Fibroblast of villous mesenchyme (primary cell): ENCODE data around the gene PTPRM. TPM values are rescaled to one million over a fixed set of nuclear protein-coding genes. Genes with fewer than 3 reads are reported as not detected.

ENCODE experiments used
- DNase-seq: peaks from one replicate; pipeline ENCODE4 v3.0.0-alpha.2; 2010; ENCODE audit warnings: low read depth
- H3K4me3 ChIP-seq: 2 replicates; pipeline ENCODE4 v1.5.1; 2011; ENCODE audit warnings: low read depth, mild to moderate bottlenecking, low read length
- total RNA-seq: library from RNA; depleted of rRNA; stranded (reverse); fragments of >200 nt; gene quantifications from 2 replicates; pipeline ENCODE4 v1.2.3, GENCODE V29; 2012
- TF ChIP-seq, protein P1 (sequence below): IDR thresholded peaks from 2 replicates; pipeline ENCODE4 v1.5.1; 2012; ENCODE audit warnings: low read depth, mild to moderate bottlenecking, low read length; ENCODE audit not compliant: insufficient read depth

The PTPRM gene
- 48.6 and 56.1 TPM in 2 replicates for total RNA-seq

GRCh38 chr18:7566567-7567473 is at the start of gene PTPRM:
Gene PTPRM, plus strand, starts transcription at chr18:7567316. Its CDS starts 503 bp downstream, at chr18:7567819.
- peak within 1 kb of the TSS; percentile 74 for H3K4me3 ChIP-seq
- peak; percentile 73 for DNase-seq
- TF ChIP-seq, protein P1, sequence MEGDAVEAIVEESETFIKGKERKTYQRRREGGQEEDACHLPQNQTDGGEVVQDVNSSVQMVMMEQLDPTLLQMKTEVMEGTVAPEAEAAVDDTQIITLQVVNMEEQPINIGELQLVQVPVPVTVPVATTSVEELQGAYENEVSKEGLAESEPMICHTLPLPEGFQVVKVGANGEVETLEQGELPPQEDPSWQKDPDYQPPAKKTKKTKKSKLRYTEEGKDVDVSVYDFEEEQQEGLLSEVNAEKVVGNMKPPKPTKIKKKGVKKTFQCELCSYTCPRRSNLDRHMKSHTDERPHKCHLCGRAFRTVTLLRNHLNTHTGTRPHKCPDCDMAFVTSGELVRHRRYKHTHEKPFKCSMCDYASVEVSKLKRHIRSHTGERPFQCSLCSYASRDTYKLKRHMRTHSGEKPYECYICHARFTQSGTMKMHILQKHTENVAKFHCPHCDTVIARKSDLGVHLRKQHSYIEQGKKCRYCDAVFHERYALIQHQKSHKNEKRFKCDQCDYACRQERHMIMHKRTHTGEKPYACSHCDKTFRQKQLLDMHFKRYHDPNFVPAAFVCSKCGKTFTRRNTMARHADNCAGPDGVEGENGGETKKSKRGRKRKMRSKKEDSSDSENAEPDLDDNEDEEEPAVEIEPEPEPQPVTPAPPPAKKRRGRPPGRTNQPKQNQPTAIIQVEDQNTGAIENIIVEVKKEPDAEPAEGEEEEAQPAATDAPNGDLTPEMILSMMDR, result peak; percentile 13

DNA sequence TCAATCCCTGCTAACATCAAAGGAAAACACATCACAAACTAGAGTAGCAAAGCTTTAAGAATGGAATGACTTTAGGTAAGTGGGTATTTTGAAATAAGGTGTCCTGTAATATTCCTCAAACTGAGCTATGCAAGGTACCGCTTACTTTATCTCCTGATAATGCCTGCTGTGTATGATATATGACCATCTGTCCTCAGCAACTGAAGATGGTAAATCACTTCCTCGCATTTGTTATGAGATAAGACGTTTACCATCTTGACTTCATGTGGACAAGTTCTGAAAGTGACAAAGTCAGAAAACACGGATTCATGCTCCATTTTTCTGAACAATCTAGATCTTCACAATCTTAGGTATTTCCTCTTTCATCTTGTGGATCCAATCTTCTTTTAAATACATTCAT is 49.3 kb upstream of the PTPRM start:
- DNase-seq, result no peak
- TF ChIP-seq, protein P1, result no peak
- H3K4me3 ChIP-seq, result no peak overlapping the region

DNA sequence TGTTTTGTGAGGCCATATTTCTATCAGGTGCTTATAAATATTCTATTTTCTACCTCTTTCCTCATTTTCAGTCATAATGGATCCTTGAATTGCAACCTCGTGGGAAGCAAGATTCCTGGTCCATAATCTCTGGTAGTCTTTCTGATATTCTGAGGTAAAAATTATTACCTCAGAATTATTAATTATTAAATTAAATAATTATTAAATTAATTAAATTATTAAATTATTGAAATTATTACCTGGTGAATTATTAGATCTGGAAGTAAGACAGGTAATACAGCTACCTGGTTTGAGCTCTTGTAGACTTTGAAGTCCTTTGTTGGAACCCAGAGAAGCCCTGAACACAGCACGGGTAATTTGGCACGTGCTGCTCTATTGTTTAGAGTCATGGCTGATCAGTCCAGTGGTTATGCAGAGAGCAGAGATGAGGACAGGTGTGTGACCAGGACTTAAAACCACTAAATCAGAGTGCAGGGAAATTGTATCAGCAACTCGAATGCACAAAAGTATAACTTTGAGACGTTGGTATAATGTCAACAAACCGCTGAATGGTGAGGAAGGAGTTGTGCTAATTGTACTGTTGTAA is 46.8 kb upstream of the PTPRM start:
- TF ChIP-seq, protein P1, result no peak
- H3K4me3 ChIP-seq, result no peak overlapping the region
- DNase-seq, result no peak

- TF ChIP-seq, protein P1, result no peak
- no peak for DNase-seq
- H3K4me3 ChIP-seq, result no peak overlapping the region
Measured at GRCh38 chr18:7521226-7521856, 45.8 kb upstream of the PTPRM start.

GRCh38 chr18:7523772-7524171 is 43.3 kb upstream of the PTPRM start:
- TF ChIP-seq, protein P1, result no peak
- DNase-seq, result no peak
- no peak overlapping the region for H3K4me3 ChIP-seq

GRCh38 chr18:7524786-7525185 is 42.3 kb upstream of the PTPRM start:
- H3K4me3 ChIP-seq, result no peak overlapping the region
- DNase-seq, result peak; percentile 21
- TF ChIP-seq, protein P1, result no peak
